COLO829 (cell line): ENCODE results near the gene TENM3.

ENCODE experiments used
- DNase-seq: peaks from one replicate; pipeline ENCODE4 v3.0.0; 2012; ENCODE audit warnings: low spot score

TENM3 gene

DNA sequence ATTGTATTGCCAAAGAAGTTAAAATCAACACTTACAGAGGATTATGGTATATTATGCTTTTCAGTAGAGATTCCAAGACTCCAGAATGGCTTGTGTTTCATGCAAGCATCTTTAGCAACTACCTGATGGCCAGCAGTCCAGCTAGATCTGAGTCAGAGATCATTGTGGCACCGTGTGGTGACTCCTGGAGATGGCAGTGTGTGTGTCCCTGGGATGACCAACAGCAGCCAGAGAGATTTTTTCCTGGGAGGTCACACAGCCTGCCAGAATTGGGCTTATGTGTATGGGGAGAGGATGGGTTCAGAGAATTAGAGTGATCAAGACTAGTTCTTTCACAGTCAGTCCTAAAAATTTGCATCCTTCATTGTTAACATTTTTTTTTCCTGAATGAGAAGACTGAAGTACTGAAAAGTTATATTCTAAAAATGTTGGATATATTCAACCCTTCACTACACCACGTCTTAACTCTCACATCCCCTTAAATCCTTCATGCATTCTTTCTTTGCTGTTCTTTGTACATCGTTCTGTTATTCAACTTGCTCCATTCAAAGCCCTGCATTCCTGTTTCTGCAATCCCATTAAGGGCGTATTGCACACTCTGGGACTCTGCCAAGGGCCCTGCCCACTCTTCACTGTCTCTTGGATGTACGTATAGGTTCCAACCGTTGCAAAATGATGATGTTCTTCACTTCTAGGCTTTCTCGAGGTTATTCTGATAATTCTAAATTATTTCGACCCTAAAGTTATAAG lies 12.4 kb downstream of the TENM3 start:
- DNase-seq = no peak

DNA sequence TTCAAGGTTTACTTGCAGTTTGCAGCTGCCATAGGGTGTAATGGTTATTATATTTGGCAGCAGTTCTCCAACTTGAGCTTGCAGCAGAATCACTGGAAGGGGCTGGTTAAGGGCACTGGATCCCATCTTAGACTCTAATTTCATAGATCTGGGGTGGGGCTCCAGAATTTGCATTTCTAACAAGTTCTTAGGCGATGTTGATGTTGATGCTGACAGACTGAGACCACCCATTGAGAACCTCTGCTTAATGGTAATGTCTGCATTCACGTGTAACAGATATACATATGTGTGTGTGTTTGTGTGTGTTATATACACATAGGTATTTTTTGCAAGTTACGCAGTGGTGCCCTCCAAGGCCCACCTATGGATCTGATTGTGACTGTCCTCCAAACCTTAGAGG lies 13.8 kb downstream of the TENM3 start:
- DNase-seq = no peak

DNA sequence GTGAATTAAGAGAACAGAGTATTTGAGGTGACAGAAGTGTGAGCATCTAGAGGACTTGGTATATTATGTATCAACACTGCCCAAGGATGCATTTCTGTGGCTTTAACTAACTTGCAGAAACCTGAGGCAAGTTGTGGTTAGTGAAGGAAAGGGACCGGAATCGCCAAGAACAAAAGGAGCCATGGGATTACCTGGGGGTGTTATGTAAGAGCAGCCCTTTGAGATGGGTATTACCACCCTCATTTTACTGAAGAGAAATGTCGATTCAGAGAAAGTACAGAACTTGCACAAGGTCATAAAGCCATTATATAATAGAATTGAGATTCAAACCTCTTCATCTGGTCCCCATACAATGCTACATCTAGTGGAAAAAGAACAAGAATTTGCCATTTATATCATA lies 14.3 kb downstream of the TENM3 start:
- no peak for DNase-seq

DNA sequence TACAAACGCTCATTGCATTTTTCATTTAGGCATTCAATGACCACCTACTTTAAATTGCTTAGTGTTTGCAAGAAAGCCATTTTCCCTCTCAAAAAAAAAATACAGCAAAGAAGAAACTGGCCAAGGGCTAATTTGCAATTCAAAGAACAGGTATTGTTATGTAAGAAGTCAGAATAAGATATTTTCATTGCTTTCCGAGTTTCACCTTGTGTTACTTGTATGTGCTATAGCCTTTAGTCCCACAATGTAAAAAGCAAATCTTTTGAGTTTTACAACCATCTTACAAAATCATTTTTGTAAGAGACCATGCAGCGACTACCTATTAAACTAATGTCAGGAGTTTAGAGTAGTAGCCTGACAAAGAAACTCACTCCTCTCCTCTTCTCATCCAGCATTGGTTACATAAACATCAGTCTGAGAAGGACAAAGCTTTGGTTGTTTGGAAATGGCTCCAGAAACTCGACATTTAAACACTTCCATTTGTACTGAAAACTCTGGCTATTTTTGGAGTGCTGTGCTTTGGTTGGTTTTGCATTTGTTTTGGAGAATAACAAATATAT lies 15.3 kb downstream of the TENM3 start:
- DNase-seq = no peak

DNA sequence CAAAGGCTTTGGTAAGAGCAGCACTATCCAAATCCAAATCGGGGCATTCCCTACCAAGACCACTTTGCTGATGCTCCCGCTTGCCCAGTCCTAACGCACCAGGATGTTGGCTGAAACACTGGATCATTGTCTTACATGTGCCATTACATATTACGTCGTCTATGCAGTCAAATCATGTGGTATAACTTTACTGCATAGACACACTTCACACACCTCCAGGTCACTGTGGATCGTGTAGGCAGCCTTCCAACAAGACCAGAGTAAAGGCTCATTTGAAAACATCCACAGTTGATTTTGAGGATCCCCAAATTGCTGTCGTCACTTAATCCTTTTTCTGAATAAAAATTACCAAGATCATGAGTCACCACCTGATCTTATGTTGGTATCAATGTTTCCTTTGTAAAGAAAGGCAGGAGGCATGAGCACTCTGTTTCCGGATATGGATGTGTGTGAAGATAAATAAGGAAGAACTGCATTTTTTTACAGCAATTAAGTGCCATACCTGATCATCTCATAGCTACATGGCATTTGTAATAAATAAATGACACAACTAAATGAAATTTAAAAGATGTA lies 18.5 kb downstream of the TENM3 start:
- peak; percentile 89 for DNase-seq

DNA sequence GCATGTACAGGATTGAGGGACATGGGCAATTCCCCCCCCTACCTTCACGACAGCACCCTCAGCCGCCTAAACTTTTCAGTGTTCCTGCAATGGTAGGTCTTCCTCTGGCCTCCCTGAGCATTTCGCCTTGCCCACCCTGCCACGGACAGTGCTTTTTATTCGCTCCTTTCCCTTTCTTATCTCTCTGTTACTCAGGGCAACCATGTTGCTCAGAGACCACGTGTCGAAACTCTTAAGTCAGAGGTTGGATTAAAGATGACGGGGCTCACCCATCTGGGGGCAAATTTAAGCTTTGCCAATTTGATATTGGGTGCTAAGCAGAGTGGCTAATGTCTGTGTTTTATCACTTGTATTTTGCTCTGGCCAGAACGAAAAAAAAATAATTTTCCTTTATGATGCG lies 20.4 kb downstream of the TENM3 start:
- no peak for DNase-seq

DNA sequence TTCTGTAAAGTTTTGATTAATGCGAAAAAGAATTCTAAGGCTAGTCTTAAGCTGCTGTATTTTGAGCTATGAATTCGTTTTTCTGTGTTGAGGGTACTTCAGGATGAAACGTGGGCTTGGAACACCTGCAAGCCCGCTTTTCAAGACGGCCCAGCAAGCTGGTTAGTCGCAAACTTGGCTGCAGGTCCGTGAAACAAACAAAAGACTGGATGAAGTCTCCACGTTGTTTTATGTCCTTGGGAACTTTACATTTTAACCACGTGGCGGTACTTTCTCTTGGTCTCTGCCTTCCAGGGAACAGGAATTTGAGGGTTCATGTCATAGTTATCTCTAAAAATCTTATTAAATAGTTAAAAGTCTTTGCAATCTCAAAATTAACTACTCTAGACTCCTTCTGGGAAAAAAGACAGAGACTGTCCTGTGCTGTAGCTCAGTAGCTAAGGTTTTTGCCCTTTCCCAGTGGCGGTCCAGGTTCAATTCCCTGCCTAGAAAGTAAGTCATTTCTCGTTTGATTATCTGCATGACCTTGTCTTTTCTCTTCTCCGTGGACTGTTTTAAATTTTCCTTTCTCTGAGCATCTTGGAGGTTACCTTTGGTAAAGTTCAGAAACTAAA lies 21.0 kb downstream of the TENM3 start:
- DNase-seq = no peak

DNA sequence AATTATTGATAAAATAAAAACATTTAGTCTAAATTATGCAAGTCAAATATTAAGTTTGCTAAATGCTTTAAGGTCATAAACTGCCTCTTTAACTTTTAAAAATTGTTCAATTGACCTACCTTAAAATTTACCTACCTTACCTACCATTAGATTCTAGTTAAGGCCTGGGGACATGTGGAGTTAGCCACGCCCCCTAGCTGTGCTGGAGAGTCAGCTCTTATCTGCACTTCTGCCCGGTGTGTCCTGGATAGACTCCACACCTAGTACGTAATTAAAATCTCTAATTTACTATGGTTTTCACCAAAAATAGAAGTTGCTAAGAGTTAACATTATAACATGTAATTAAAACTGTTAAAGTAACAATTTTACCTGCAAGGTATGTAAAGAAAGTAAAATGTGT lies 22.7 kb downstream of the TENM3 start:
- no peak for DNase-seq

DNA sequence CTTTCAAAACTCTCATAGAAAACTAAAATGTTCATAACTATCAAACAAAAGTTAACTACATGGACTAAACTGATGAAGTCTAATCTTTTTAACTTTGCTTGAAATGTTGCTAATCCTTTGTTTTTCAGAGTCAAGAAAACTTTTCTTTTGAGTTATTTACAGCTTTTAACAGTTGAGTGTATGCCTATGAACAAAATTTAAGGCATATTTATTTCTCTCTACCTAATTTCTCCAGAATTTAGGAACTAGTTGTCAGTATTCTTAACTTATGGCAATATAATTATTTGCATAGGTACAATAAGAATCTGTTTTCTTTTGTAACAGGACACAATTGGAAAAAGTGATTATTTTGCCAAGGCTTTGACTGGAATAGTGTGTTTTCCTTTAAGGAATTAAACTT lies 23.8 kb downstream of the TENM3 start:
- no peak for DNase-seq

DNA sequence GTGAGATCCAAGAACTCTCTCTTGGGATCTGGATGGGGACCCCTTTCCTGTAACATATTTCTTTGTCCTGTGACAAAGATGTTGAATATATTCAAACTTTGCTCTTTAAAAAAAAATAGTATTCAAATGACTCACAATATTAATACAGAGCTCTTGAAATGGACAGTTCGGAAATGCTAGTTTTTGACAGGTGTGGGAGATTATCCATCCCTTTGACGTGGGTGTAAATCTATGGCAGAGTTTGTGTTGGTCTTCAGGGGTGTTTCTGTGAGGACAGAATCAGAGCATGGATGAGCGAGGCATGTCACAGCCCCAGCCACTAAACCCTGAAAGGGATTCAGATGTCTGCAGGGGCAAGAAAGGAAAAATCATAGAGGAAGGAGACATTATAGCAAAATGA lies 25.8 kb downstream of the TENM3 start:
- DNase-seq = no peak

DNA sequence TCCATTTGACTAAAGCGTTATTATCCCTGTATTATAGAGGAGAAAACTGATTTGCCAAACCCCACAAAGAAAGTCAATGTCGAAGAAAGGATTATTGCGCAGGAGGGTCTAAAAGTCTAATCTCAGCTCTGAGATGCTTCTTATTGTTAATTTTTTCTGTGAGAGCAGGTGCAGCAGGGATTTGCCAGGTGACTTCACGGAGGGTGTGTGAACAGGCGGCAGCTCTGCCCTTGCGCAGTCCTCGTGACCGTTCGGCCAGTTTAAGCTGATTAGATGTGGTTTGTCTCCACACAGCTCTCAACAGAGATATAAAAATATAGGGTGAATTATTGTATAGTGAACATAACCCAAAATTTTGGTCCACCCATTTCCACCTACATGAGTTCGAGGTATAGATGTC lies 28.5 kb downstream of the TENM3 start:
- DNase-seq = no peak

DNA sequence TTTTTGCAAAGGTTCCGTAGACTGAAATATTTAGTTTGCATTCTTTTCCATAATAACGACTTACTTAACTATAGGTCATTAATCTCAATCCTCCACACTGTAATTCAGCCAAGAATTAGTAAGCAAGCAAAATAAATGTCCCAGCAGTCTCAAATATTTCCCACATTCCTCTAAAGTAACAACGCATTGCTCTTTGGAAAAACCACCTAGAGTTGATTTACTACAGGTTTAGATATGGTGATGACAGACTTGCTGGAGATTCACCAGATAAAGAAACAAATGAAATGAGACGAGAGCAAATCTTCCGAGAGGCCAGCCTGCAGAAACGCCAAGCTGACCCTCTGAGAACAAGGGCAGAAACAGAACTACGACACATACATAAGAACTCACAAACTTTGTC lies 28.9 kb downstream of the TENM3 start:
- no peak for DNase-seq

DNA sequence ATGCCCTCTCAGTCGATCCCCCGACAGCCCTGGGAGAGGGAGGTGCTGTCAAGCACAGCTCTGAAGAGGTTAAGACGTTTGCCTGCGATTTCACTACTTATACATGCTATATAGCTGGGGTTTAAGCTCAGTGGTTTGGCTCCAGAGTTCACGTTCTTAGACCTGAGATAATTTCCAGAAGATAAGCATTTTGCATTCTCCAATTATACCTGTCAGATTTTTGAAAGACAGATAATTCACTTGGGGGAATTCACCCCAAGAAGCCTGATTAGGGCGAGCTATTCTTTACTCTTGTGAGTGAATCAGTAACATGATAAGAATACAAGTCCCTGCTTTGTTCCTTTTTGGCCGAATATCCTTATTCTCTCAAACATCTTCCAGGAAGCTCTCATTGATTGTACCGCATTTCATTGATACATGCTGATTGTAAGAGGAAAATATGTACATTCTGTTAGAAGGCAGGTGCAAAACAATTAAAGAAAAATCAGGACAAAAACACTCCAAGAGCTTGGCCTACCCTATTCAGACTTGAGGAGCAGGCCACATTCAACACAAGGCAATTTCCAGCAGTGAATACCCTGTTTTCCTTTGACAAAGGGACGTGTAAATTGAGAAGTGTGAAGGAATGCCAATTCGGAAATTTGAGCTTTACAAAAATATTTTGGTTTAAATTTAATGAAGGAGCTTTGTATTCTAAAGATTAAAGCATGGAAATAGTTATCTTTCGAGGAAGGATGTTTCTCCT lies 30.2 kb downstream of the TENM3 start:
- no peak for DNase-seq

DNA sequence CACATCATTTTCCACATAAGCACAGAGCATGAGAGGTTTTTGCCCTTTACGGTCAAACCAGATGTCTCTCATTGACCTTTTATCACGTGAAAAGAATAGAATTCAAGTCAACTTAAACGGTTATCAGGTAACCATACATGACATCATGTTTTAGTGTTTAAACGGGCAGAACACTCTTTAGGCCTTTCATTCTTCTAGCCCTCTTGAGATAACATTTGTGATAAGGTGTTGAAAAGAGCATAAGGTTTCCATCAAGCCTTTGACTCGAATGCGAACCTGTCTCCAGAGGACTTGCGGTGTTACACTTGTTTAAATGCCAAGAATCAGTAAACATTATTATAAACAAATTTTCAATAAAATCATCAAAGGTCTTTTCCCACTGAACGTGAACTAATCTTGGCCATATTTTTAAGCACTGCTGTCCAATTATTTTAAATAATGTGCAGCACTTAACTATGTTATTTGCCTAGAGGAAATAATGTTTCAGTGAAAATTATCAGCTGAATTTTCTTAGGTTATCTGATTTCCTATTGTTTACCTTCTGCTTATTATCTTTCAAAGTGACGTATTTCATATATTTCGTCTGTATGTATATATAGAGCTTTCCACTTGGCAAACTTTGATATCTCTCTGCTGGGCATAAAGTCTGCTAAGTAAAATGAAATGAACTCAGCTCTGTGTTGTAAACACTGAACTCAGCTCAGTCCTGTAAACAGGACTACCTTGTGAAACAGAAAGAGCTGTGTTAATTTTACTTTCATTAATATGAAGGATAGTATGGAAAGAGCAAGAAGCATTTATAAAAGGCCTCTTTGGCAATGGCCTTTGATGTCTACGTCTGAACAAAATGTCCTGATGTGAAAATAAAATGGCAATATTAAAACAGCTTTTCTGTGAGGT lies 33.3 kb downstream of the TENM3 start:
- DNase-seq = no peak

DNA sequence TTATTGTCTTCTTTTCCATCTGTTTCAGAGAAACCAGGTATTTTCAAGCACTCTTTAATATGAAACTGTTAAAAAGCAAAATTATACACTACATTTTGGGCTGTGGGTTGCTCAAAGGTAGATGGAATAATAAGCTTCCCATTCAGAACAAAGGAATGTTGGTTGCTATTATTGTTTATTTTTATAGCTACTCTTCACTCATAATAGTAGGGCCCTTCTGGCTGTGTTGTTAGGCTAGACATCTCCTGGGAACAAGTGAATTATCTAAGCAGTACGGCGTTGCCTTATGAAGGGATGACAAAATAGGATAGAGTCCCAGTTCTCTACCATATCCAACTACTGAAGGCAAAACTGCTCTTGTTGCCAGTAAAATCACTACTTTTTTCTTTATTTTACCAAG lies 34.2 kb downstream of the TENM3 start:
- DNase-seq = no peak

DNA sequence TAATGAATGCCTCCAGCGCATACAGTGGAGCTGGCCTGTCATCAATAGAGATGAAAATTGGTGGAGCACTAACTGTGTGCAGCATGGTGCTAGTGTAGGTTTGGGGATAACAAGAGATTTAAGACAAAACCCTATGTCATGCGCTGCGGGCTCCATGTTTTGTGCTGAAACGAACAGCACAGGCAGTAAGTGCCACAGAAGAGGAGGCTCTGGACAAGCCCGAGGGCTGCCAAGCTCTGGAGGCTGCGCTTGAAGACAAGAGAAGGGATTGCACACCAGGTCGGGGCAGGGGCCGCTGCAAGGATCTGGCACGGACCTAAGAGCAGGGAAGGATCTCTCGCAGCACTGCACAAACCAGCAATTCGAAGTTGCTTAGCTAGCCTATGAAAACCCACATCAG lies 35.5 kb downstream of the TENM3 start:
- DNase-seq = no peak

DNA sequence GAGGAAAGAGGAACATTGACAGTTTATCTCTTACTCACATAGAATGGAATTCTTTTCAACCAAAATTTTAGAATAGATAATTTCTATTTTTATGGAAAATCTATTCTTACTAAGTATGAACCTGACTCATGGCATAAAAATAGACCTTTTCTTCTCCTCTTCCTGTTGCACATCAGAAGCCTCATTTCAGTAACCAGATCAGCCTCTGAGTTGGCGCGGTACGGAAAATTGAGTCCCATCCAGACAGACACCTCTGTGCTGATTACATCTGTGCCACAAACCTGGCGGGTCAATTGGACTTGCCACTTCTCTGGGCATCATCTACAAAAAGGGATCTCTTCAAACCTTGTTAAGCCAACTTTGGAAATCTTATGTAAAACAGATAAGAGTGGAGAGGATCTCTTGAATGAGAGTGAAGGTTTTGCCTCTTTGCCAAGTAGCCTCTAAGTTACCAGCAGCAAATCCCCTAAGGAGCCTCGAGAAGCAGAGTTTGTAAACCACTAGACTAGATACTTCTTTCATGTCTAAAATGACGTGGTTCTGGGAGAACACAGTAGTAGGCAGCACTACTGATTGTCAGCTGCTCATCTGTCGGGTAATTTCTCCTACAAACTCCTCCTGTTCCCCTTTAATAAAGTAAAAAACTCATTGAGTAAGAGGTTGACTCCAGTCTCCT lies 37.4 kb downstream of the TENM3 start:
- no peak for DNase-seq

DNA sequence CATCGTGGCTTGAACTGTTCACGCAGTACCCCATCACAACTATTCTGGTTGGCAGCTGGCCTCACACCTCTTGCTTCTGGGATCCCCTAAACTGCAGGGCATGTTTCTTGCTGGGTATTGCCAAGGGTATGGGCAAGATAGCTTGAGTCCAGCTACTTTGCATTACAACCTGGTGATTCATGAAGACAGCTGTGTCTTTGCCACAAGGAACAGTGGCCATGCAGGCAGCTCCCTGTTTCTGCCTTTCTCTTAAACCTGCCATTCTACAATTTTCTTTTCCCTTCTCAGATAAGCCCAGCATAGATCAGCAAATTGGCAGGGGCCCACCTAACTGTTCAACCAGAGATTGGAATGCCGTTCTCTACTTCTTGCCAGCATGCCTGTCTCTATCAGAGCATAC lies 42.8 kb downstream of the TENM3 start:
- DNase-seq = no peak

DNA sequence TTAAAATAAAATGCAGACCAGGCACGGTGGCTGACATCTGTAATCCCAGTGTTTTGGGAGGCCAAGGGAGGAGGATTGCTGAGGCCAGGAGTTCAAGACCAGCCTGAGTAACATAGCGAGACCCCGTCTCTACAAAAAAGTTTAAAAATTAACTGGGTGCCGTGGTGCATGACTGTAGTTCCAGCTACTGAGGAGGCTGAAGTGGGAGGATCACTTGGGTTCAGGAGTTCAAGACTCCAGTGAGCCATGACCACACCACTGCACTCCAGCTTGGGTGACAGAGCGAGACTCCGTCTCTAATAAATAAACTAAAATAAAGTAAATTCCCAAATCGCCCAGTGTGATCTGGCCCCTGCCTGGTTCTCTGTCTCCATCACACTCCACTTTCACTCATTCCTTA lies 43.7 kb downstream of the TENM3 start:
- no peak for DNase-seq

DNA sequence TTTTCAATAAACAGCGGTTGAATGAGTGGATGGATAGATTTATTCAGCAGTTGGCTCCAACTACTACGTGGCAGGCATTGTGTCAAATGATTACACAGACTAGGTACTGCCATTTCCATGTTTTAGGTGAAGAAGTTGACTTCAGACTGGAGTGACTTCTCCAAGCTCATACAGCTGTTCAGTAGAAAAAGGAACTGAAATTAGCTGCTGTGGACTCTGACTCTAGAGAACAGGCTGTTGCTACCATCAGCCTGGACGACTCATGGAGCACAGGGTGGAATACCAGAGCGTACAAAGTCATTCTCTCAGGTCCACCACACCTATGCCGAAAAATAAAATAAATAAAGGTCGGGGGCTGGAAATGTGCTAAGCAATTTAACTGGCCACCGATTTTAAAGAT lies 45.3 kb downstream of the TENM3 start:
- no peak for DNase-seq

DNA sequence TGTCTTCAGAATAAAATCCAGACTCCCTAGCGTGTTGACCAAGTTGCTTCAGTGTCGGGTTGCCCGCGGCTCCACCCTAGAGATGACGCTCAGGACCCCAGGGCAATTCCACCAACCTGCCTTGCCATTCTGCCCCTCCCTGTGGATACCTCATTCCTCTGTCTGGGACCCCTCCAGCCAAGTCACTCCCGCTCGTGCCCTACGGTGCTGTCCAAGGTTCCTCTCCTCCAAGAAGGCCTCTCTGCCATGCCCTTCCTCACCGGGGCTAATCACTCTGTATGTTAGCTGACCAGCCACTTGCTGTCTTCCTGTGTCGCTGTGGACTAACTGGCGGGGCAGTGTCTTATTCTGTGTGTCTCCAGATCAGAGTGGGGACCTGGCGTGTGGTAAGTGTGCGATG lies 46.6 kb downstream of the TENM3 start:
- DNase-seq = no peak
